Ascending aorta (tissue), 2 donors: ENCODE measurements around the gene TMEM208. TPM values are rescaled to one million over a fixed set of nuclear protein-coding genes. Genes with fewer than 3 reads are reported as not detected.
A peak's percentile ranks its signal among the peaks of the same experiment; 100 is the strongest.

ENCODE experiments used
- DNase-seq, 2 donors: peaks; one replicate each; pipeline ENCODE4 v3.0.0-alpha.2; 2019; ENCODE audit warnings: low spot score in 2 of 2
- H3K27ac ChIP-seq, 2 donors: fragments of 200-600 bp; sonication (generic); one replicate each; pipeline ENCODE4 v1.5.1; 2016 to 2017; ENCODE audit warnings: mild to moderate bottlenecking in 1 of 2
- H3K27me3 ChIP-seq: fragments of 200-600 bp; sonication (generic); one replicate; pipeline ENCODE4 v1.5.1; 2017
- H3K36me3 ChIP-seq, 2 donors: fragments of 200-600 bp; sonication (generic); one replicate each; pipeline ENCODE4 v1.5.1; 2016
- H3K4me1 ChIP-seq, 2 donors: fragments of 200-600 bp; sonication (generic); one replicate each; pipeline ENCODE4 v1.5.1; 2016 to 2017; ENCODE audit warnings: mild to moderate bottlenecking in 1 of 2
- H3K4me3 ChIP-seq, 2 donors: fragments of 200-600 bp; sonication (generic); one replicate each; pipeline ENCODE4 v1.5.1; 2016 to 2017; ENCODE audit warnings: mild to moderate bottlenecking in 1 of 2
- H3K9me3 ChIP-seq, 2 donors: fragments of 200-600 bp; sonication (generic); one replicate each; pipeline ENCODE4 v1.5.1; 2016
- intact Hi-C: fragments of 100-400 bp; cut with DNase I; formaldehyde crosslinking; loops from one replicate; pipeline ENCODE4 v1.15.1; 2023
- total RNA-seq: library from RNA; depleted of rRNA; stranded (reverse); fragments of >200 nt; gene quantifications from one replicate; pipeline ENCODE4 v1.1.0, GENCODE V29; 2016
- TF ChIP-seq, protein P1 (sequence below), 3 experiments: fragments of 200-600 bp in 2 of 3; fragments of 450-650 bp in 1 of 3; sonication (generic) in 2 of 3; IDR thresholded peaks; one replicate each; pipeline ENCODE4 v1.5.1; 2016 to 2019; ENCODE audit warnings: antibody characterized with exemption in 3 of 3, mild to moderate bottlenecking in 1 of 3, moderate library complexity in 1 of 3

TMEM208 gene
- total RNA-seq, 1 donor from 2014 or later: 8.3 TPM

DNA sequence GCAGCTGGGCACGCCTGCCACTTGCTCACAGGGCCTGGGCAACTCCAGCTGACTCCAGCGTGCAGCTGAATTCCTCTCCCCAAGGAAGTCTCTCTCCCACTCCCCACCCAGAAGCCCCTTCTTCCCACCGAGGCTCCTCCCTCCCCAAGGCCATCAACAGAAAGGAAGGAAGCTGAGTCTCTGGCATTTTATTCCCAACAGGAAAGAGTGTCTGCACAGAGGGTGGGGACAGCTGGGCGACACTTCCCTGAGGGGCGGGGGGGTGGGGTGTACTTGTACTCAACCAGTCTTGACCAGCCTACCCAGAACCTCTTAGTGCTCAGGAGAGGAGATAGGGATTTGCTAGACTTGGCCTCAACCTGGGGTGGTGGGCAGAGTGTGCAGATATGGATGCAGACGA lies 36.9 kb upstream of the TMEM208 start, which contains the start of gene EXOC3L1:
EXOC3L1 (minus strand) TSS at position 96 of the 400 bp plus-strand sequence. CDS start 460 bp downstream, outside the sequence.
- Histone ChIP-seq H3K27me3 (no peaks in the 10 kb centered on the region), H3K9me3 (no peaks in the 10 kb centered on the region), H3K36me3 (peaks cover 7 to 10% of the 10 kb centered on the region in 2 donors), H3K4me3 (no peak within 1 kb of the TSS), H3K27ac (no peak within 1 kb of the TSS), H3K4me1 (peaks cover 19 to 21% of the 10 kb centered on the region in 2 donors)
- intact Hi-C loops: no loop called here
- TF ChIP-seq, protein P1, sequence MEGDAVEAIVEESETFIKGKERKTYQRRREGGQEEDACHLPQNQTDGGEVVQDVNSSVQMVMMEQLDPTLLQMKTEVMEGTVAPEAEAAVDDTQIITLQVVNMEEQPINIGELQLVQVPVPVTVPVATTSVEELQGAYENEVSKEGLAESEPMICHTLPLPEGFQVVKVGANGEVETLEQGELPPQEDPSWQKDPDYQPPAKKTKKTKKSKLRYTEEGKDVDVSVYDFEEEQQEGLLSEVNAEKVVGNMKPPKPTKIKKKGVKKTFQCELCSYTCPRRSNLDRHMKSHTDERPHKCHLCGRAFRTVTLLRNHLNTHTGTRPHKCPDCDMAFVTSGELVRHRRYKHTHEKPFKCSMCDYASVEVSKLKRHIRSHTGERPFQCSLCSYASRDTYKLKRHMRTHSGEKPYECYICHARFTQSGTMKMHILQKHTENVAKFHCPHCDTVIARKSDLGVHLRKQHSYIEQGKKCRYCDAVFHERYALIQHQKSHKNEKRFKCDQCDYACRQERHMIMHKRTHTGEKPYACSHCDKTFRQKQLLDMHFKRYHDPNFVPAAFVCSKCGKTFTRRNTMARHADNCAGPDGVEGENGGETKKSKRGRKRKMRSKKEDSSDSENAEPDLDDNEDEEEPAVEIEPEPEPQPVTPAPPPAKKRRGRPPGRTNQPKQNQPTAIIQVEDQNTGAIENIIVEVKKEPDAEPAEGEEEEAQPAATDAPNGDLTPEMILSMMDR (IDR thresholded peaks at IDR 0.05): no peak
- DNase-seq: no peak

DNA sequence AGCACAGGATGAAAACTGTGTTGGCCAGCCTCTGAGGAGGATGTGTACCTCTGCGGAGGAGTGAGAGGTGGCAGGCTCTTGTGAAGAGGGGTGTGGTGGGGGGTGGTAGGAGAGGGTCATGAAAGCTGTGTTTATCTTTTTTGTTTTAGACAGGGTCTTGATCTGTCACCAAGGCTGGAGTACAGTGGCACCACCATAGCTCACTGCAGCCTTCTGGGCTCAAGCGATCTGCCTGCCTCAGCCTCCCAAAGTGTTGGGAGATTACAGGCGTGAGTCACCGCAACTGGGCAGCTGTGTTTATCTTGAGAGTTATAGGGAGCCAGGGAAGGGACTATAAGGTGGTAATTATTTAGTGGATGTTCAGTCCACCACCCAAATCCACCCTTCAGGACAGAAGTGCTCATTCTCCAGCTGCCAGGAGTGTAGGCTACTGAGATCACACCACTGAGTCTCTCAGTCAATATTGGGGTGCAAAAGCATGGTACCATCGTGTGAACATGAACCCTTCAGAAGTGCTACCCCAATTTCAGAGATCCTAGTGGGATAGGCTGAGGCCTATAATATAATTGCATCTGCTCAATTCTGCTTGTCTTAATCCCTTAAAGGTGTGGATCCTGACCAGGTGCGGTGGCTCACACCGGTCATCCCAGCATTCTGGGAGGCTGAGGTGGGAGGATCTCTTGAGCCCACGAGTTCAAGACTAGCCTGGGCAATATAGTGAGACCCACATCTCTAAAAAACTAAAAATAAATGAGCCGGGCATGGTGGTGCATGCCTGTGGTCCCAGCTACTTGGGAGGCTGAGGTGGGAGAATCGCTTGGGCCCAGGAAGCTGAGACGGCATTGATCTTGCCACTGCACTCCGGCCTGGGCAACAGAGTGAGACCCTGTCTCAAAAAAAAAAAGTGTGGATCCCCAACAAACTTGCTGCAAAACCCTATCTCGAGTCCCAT lies 36.2 kb upstream of the TMEM208 start:
- peaks cover 14 to 16% of the 10 kb centered on the region in 2 donors for H3K36me3 ChIP-seq
- no peak overlapping the region for H3K4me3 ChIP-seq
- TF ChIP-seq, protein P1 (IDR thresholded peaks at IDR 0.05): no peak
- H3K9me3 ChIP-seq: no peaks in the 10 kb centered on the region
- H3K27ac ChIP-seq: no peak overlapping the region
- H3K27me3 ChIP-seq: no peaks in the 10 kb centered on the region
- no peak for DNase-seq
- intact Hi-C loops: no loop called here
- peaks cover 13 to 16% of the 10 kb centered on the region in 2 donors for H3K4me1 ChIP-seq

DNA sequence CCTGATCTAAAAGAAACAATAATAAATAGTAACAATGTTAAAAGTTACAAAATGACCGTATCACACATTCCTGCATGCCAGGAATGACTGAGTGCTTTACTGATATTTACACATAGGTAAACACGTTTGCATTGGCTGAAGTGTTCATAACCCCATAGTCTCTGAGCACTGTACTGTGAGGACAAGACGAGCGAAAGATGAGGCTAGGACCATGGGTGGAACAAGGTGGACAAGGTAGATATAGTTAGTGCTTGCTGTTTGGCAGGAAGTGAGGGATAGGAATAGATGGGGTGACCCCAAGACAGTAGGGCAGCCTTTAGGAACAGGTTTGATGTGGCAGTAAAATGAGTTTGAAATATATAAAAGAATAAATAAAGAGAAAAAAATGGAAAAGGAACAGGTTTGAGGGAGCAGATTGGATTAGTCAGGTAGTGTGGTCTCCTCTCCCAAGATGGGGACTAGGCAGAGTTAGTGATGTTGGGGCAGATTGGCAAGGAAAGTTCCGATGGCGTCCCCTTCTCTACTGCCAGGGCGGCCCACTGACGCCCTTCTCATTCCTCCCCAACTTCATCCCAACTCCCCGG lies 35.4 kb upstream of the TMEM208 start:
- DNase-seq: no peak
- Histone ChIP-seq H3K4me3 (peak overlapping the region; percentile 93 to 99), H3K27me3 (no peaks in the 10 kb centered on the region), H3K27ac (peak overlapping the region in 1 of 2 donors; percentile 79), H3K4me1 (peaks cover 13 to 14% of the 10 kb centered on the region in 2 donors), H3K9me3 (no peaks in the 10 kb centered on the region), H3K36me3 (peaks cover 22 to 24% of the 10 kb centered on the region in 2 donors)
- TF ChIP-seq, protein P1 (IDR thresholded peaks at IDR 0.05): no peak
- intact Hi-C loops: no loop called here

DNA sequence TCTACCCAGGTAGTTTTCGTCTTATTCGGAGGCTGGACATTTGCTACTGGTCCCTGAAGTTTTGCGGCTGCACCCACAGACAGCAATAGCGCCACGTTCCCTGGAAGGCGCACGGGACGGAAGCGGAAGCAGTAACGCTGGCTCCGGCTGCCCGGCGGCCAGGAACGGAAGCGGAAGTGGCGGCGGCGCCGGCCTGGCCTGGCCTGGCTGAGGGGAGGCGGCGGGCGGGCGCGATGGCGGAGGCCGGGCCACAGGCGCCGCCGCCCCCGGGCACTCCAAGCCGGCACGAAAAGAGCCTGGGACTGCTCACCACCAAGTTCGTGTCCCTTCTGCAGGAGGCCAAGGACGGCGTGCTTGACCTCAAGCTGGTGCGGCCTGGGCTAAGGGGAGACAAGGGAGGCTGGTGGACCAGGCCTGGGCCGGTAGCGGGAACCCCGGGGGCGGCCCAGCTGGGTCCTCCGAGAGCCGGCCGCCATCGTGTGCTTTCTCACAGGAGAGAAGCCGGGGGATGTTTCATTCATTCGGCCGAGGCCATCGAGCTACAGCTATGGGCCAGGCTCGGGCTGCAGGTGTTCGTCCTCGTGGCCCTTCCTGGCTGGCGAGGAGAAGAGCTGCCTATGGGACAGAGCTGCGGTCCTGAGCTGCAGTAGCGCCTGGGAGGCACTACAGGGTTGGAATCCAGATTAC lies 34.8 kb upstream of the TMEM208 start, which contains the start of gene E2F4:
E2F4 (plus strand) TSS at position 161 of the 687 bp plus-strand sequence; CDS start at position 234, 73 bp downstream.
- H3K36me3 ChIP-seq: peaks cover 28 to 31% of the 10 kb centered on the region in 2 donors
- DNase-seq: peak; percentile 49 to 94
- intact Hi-C loops: loop anchor here (2.0 kb wide), 1 partner anchor 35 kb away; the partner anchor contains the start of gene TMEM208
- peak within 1 kb of the TSS; percentile 93 to 99 for H3K4me3 ChIP-seq
- H3K9me3 ChIP-seq: no peaks in the 10 kb centered on the region
- no peaks in the 10 kb centered on the region for H3K27me3 ChIP-seq
- H3K4me1 ChIP-seq: peaks cover 13 to 14% of the 10 kb centered on the region in 2 donors
- TF ChIP-seq, protein P1 (IDR thresholded peaks at IDR 0.05): peak in 1 of 3 experiments; percentile 11
- peak within 1 kb of the TSS; percentile 79 to 87 for H3K27ac ChIP-seq

DNA sequence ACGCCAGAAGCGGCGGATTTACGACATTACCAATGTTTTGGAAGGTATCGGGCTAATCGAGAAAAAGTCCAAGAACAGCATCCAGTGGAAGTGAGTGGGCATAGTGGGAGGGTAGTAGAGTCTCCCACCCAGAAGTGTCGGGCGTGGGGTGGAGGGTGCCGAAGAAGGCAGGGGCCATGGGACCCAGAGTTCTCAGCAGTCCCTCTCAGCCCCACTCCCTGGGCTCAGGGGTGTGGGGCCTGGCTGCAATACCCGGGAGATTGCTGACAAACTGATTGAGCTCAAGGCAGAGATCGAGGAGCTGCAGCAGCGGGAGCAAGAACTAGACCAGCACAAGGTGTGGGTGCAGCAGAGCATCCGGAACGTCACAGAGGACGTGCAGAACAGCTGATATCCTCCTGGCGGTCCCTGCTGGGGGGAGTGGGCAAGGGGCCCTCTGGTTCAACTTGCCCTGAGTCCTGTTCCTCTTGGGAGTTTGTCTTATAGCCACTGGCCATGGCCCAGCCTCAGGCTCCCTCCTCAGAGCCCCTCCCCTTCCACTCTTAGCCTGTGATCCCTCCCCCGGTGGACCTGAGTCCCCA lies 34.1 kb upstream of the TMEM208 start:
- Histone ChIP-seq H3K27ac (peak overlapping the region; percentile 79 to 87), H3K4me1 (peaks cover 13 to 14% of the 10 kb centered on the region in 2 donors), H3K36me3 (peaks cover 35 to 38% of the 10 kb centered on the region in 2 donors), H3K9me3 (no peaks in the 10 kb centered on the region), H3K27me3 (no peaks in the 10 kb centered on the region), H3K4me3 (peak overlapping the region; percentile 93 to 99)
- intact Hi-C loops: loop anchor here (2.0 kb wide), 1 partner anchor 34 kb away; the partner anchor contains the start of gene TMEM208
- TF ChIP-seq, protein P1 (IDR thresholded peaks at IDR 0.05): no peak
- DNase-seq: no peak
